Endothelial cell (in vitro differentiated cells): Measurements from ENCODE around the gene TAPBPL. TPM values are rescaled to one million over a fixed set of nuclear protein-coding genes. Genes with fewer than 3 reads are reported as not detected.
A peak's percentile ranks its signal among the peaks of the same experiment; 100 is the strongest.

Experiments used
- DNase-seq: peaks from one replicate; pipeline ENCODE4 v3.0.0; 2021; ENCODE audit warnings: low spot score
- H3K27ac Mint-ChIP-seq: one replicate; pipeline ENCODE4 v1.8.0; 2021; ENCODE audit warnings: mixed read lengths, inconsistent platforms; ENCODE audit not compliant: unreplicated experiment
- H3K27me3 Mint-ChIP-seq: one replicate; pipeline ENCODE4 v1.8.0; 2021; ENCODE audit warnings: mild to moderate bottlenecking, moderate library complexity, mixed read lengths, inconsistent platforms; ENCODE audit not compliant: unreplicated experiment
- H3K36me3 Mint-ChIP-seq: one replicate; pipeline ENCODE4 v1.8.0; 2021; ENCODE audit warnings: mild to moderate bottlenecking, low read depth, mixed read lengths, inconsistent platforms; ENCODE audit not compliant: unreplicated experiment
- H3K4me1 Mint-ChIP-seq: one replicate; pipeline ENCODE4 v1.8.0; 2021; ENCODE audit warnings: mild to moderate bottlenecking, mixed read lengths, inconsistent platforms; ENCODE audit not compliant: unreplicated experiment
- H3K4me3 Mint-ChIP-seq: one replicate; pipeline ENCODE4 v1.8.0; 2021; ENCODE audit warnings: mild to moderate bottlenecking, mixed read lengths, inconsistent platforms; ENCODE audit not compliant: unreplicated experiment
- H3K9me3 Mint-ChIP-seq: one replicate; pipeline ENCODE4 v1.8.0; 2021; ENCODE audit warnings: mixed read lengths, inconsistent platforms; ENCODE audit not compliant: unreplicated experiment
- total RNA-seq: library from RNA; stranded (reverse); fragmentation: NEBNext Ultra II Directional; extraction: Animal tissue kit (Norgen Biotek cat#: 25700); gene quantifications from one replicate; pipeline ENCODE4 v1.2.1, GENCODE V29; 2021; ENCODE audit not compliant: unreplicated experiment
- TF ChIP-seq, protein P1 (sequence below): fragments of 200-600 bp; sonication (generic); IDR thresholded peaks from one replicate; pipeline ENCODE4 v1.5.0; 2021; ENCODE audit warnings: antibody characterized with exemption; ENCODE audit not compliant: unreplicated experiment

Gene TAPBPL
- total RNA-seq, 1 donor from 2014 or later, result 2.8 TPM

GRCh38 chr12:6450091-6450868 lies 1.6 kb upstream of the TAPBPL start:
- TF ChIP-seq, protein P1, sequence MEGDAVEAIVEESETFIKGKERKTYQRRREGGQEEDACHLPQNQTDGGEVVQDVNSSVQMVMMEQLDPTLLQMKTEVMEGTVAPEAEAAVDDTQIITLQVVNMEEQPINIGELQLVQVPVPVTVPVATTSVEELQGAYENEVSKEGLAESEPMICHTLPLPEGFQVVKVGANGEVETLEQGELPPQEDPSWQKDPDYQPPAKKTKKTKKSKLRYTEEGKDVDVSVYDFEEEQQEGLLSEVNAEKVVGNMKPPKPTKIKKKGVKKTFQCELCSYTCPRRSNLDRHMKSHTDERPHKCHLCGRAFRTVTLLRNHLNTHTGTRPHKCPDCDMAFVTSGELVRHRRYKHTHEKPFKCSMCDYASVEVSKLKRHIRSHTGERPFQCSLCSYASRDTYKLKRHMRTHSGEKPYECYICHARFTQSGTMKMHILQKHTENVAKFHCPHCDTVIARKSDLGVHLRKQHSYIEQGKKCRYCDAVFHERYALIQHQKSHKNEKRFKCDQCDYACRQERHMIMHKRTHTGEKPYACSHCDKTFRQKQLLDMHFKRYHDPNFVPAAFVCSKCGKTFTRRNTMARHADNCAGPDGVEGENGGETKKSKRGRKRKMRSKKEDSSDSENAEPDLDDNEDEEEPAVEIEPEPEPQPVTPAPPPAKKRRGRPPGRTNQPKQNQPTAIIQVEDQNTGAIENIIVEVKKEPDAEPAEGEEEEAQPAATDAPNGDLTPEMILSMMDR, result no peak
- peaks cover 5% of the 10 kb centered on the region for H3K36me3 Mint-ChIP-seq
- no peaks in the 10 kb centered on the region for H3K9me3 Mint-ChIP-seq
- peaks cover 48% of the 10 kb centered on the region for H3K4me1 Mint-ChIP-seq
- peak overlapping the region; percentile 98 for H3K27ac Mint-ChIP-seq
- no peak for DNase-seq
- peaks cover 2% of the 10 kb centered on the region for H3K27me3 Mint-ChIP-seq
- H3K4me3 Mint-ChIP-seq, result no peak overlapping the region

GRCh38 chr12:6450869-6451347 lies 934 bp upstream of the TAPBPL start:
- H3K36me3 Mint-ChIP-seq, result no peaks in the 10 kb centered on the region
- TF ChIP-seq, protein P1, result no peak
- H3K4me1 Mint-ChIP-seq, result peaks cover 45% of the 10 kb centered on the region
- no peaks in the 10 kb centered on the region for H3K9me3 Mint-ChIP-seq
- no peak for DNase-seq
- H3K4me3 Mint-ChIP-seq, result peak overlapping the region; percentile 85
- H3K27me3 Mint-ChIP-seq, result peaks cover 2% of the 10 kb centered on the region
- H3K27ac Mint-ChIP-seq, result peak overlapping the region; percentile 98

- H3K27me3 Mint-ChIP-seq, result peaks cover 2% of the 10 kb centered on the region
- no peak for DNase-seq
- H3K4me1 Mint-ChIP-seq, result peaks cover 41% of the 10 kb centered on the region
- no peaks in the 10 kb centered on the region for H3K9me3 Mint-ChIP-seq
- TF ChIP-seq, protein P1, result no peak
- no peak overlapping the region for H3K4me3 Mint-ChIP-seq
- peaks cover 7% of the 10 kb centered on the region for H3K36me3 Mint-ChIP-seq
- peak overlapping the region; percentile 98 for H3K27ac Mint-ChIP-seq
These were observed 552 bp downstream of the TAPBPL start for GRCh38 chr12:6452245-6452943.

DNA sequence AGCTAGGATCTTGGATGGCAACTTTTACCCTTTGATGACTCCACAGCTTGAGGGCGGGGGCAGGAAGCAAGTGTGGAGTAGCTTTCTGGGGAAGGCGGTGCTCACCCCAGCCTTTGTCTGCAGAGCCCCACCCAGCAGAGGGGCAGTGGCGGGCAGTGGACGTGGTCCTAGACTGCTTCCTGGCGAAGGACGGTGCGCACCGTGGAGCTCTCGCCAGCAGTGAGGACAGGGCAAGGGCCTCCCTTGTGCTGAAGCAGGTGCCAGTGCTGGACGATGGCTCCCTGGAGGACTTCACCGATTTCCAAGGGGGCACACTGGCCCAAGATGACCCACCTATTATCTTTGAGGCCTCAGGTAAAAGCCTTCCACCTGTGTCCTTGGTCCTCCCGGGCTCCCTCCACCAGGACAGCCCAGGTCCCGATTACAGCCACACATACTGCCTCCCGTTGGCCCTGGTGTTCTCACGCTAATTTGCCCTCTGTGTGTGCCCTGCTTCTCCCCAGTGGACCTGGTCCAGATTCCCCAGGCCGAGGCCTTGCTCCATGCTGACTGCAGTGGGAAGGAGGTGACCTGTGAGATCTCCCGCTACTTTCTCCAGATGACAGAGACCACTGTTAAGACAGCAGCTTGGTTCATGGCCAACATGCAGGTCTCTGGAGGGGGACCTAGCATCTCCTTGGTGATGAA lies 1.2 kb downstream of the TAPBPL start:
- Mint-ChIP-seq H3K4me1 (peaks cover 34% of the 10 kb centered on the region), H3K9me3 (no peaks in the 10 kb centered on the region), H3K27me3 (peaks cover 2% of the 10 kb centered on the region), H3K27ac (no peak overlapping the region), H3K4me3 (peak overlapping the region; percentile 0), H3K36me3 (peaks cover 7% of the 10 kb centered on the region)
- TF ChIP-seq, protein P1, result no peak
- DNase-seq, result no peak
